Kidney epithelial cell (primary cell): ENCODE results near the gene TBC1D10A. TPM values are rescaled to one million over a fixed set of nuclear protein-coding genes. Genes with fewer than 3 reads are reported as not detected.

ENCODE experiments used
- DNase-seq: peaks from one replicate; pipeline ENCODE4 v3.0.0-alpha.2; 2010; ENCODE audit warnings: low read depth
- H3K27me3 ChIP-seq: 2 replicates; pipeline ENCODE4 v1.6.0; 2011; ENCODE audit warnings: low read length; ENCODE audit not compliant: control insufficient read depth, insufficient read depth
- H3K36me3 ChIP-seq: 2 replicates; pipeline ENCODE4 v1.5.1; 2011; ENCODE audit warnings: low read length; ENCODE audit not compliant: control insufficient read depth, insufficient read depth
- H3K4me3 ChIP-seq: 2 replicates; pipeline ENCODE4 v1.5.1; 2011; ENCODE audit warnings: low read depth, mild to moderate bottlenecking, control low read depth, low read length
- total RNA-seq: library from RNA; depleted of rRNA; stranded (reverse); fragments of >200 nt; gene quantifications from 2 replicates; pipeline ENCODE4 v1.2.3, GENCODE V29; 2015
- TF ChIP-seq, protein P1 (sequence below): IDR thresholded peaks from 2 replicates; pipeline ENCODE4 v1.5.1; 2011; ENCODE audit warnings: mild to moderate bottlenecking, moderate library complexity, low read length, control low read depth, inconsistent platforms; ENCODE audit not compliant: insufficient read depth, poor library complexity, severe bottlenecking

TBC1D10A gene
- total RNA-seq, 1 donor from 2014 or later = 23.9 TPM

DNA sequence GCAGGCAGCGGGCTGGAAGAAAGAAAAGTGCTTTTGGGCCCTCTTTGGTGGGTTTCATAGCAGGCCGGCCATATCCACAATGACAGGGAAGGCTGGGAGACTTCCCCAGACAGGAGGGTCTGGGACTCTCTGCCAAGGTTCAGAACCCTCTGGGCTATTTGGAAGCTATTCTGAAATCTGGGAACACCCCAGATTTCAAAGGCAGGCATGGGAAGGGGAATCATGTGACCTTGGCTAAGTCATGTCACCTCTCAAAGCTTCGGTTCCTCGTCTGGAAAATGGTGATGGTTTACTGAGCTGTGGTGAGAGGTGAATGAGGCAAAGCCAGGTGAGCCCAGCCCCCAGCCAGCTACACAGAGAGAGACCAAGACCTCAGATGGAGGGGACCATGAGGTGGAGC, 42.1 kb downstream of the TBC1D10A start:
- Histone ChIP-seq H3K27me3 (no peaks in the 10 kb centered on the region), H3K4me3 (no peak overlapping the region), H3K36me3 (no peaks in the 10 kb centered on the region)
- DNase-seq = no peak
- TF ChIP-seq, protein P1, sequence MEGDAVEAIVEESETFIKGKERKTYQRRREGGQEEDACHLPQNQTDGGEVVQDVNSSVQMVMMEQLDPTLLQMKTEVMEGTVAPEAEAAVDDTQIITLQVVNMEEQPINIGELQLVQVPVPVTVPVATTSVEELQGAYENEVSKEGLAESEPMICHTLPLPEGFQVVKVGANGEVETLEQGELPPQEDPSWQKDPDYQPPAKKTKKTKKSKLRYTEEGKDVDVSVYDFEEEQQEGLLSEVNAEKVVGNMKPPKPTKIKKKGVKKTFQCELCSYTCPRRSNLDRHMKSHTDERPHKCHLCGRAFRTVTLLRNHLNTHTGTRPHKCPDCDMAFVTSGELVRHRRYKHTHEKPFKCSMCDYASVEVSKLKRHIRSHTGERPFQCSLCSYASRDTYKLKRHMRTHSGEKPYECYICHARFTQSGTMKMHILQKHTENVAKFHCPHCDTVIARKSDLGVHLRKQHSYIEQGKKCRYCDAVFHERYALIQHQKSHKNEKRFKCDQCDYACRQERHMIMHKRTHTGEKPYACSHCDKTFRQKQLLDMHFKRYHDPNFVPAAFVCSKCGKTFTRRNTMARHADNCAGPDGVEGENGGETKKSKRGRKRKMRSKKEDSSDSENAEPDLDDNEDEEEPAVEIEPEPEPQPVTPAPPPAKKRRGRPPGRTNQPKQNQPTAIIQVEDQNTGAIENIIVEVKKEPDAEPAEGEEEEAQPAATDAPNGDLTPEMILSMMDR = no peak

DNA sequence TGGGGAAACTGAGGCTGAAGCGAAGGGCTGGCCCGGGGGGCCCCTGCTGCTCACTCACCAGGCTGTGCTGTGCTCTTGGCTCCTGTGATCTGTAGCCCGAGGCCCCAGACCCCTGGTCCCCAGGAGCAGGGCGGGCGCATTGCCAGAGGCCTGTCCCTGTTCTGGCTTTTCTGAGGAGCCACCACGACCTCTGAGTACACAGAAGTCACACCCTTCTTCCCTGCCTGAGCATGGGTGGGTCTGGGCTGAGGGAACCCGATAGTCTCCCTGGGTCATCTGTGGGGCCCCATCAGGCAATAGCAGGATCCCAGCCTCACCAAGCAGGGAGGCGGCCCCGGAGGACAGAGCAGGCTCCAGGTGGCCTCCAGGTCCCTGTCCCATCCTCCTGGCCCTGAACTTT, 42.6 kb downstream of the TBC1D10A start:
- H3K4me3 ChIP-seq = no peak overlapping the region
- no peaks in the 10 kb centered on the region for H3K36me3 ChIP-seq
- TF ChIP-seq, protein P1 = no peak
- no peaks in the 10 kb centered on the region for H3K27me3 ChIP-seq
- DNase-seq = no peak

DNA sequence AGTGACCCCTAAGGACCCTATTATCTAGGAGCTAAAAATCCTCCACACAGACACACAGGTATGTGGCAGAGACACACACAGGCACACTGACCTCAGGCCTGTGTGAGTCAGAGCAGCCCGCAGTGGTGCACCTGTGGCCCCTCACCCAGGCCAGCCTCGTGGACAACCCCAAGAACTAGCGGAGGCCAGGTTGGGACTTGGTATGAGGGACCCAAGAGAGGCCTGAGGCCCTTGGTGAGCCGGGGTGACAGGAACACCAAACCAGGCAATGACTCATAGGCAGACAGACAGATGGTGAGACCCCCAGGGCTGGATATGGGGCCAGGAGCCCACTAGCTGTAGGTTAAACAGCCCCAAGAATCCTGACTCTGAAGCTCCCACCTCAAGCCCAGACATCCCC, 43.4 kb downstream of the TBC1D10A start:
- H3K4me3 ChIP-seq = no peak overlapping the region
- TF ChIP-seq, protein P1 = no peak
- no peaks in the 10 kb centered on the region for H3K36me3 ChIP-seq
- DNase-seq = no peak
- H3K27me3 ChIP-seq = no peaks in the 10 kb centered on the region

DNA sequence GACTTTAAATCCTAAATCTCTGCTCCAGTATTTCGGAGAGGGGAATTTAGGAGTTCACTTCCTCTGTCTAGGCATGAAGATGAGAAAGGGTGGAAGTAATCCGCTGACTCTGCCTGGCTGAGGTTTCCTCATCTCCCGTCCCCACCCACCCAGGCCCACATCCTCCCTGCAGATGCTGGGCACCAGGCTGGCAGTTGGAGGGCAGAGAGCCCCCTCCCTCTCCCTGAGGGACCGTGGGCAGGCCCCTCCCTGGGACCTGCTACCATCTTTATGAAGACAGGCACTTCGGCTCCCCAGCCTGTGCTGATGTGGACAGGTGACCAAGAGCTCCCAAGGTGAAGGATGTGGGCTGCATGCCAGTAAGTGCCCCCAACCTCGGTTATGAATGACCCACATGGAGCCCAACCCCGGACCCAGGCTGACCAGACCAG, 44.1 kb downstream of the TBC1D10A start:
- no peak for DNase-seq
- no peaks in the 10 kb centered on the region for H3K27me3 ChIP-seq
- no peak overlapping the region for H3K4me3 ChIP-seq
- no peaks in the 10 kb centered on the region for H3K36me3 ChIP-seq
- TF ChIP-seq, protein P1 = no peak

DNA sequence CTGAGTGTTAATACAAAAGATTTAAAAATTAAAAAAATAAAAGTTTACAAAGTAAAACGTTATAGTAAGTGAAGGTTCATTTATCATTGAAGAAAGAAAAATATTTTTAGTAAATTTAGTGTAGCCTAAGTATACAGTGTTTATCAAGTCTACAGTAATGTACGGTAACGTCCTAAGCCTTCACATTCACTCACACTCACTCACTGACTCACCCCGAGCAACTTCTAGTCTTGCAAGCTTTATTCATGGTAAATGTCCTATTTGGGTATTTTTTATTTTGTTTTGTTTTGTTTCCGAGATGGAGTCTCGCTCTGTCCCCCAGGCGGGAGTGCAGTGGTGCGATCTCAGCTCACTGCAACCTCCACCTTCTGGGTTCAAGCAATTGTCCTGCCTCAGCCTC, 46.2 kb downstream of the TBC1D10A start:
- Histone ChIP-seq H3K27me3 (no peaks in the 10 kb centered on the region), H3K36me3 (no peaks in the 10 kb centered on the region), H3K4me3 (no peak overlapping the region)
- DNase-seq = no peak
- TF ChIP-seq, protein P1 = no peak

DNA sequence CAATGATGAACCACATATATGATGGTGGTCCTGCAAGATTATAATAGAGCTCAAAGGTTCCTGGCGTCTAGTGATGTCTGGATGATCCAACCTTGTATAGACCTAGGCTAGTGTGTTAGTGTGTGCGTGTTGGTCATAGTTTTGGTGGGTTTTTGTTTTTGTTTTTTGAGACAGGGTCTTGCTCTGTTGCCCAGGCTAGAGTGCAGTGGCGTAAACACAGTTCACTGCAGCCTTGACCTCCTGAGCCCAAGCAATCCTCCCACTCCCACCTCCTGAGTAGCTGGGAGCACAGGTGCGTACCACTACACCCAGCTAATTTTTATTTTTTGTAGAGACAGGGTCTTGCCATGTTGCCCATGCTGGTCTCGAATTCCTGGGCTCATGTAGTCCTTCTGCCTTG, 46.8 kb downstream of the TBC1D10A start:
- TF ChIP-seq, protein P1 = no peak
- H3K4me3 ChIP-seq = no peak overlapping the region
- H3K36me3 ChIP-seq = no peaks in the 10 kb centered on the region
- no peaks in the 10 kb centered on the region for H3K27me3 ChIP-seq
- no peak for DNase-seq
